ENCODE data around the gene PTTG1IP.

PTTG1IP gene

DNA sequence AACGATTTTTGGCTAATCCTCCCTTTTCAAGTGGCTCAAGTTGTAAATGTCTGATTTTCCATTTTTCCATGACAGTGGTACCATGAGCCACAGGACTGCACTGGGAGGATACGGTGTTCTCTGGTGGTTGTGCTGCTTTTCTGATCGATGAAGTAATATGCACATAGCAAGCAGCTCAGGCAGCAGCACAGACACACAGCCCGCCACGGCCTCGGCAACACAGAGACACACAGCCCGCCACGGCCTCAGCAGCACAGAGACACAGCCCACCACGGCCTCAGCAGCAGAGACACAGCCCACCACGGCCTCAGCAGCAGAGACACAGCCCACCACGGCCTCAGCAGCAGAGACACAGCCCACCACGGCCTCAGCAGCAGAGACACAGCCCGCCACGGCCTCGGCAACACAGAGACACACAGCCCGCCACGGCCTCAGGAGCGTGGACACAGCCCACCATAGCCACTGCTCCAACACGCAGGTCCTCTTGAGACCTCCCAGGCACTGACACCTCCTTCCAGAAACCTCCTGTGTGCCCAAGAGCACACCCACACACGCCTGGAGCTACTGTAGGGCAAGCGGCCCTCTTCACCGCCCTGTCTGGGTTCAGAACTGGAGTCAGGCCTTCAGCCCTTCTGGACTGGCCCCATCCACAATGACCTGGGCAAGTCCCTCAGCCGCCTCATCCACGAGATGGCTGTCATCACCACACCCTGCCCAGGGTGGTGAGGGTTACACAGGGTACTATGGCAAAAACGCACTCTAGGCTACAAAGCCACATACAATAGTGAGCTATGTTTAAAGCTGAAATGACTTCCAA is 10.4 kb downstream of the PTTG1IP start:
- no peak for DNase-seq

DNA sequence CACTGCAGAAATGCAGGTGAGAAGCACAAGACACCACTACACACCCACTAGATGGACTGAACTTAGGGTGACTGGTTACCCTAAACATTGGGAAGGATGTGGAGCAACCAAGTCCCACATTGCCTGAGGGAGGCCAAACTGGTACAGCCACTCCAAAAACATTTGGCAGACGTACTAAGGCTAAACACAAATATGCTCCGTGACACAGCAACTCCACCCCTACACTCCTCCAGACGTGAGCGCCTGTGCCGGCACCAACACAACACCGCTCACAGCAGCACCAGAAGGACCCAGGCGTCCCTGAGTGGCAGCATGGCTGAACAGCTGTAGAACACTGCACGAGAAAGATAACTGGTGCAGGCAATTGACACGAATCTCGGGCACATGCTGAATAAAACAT is 14.7 kb downstream of the PTTG1IP start:
- no peak for DNase-seq

DNA sequence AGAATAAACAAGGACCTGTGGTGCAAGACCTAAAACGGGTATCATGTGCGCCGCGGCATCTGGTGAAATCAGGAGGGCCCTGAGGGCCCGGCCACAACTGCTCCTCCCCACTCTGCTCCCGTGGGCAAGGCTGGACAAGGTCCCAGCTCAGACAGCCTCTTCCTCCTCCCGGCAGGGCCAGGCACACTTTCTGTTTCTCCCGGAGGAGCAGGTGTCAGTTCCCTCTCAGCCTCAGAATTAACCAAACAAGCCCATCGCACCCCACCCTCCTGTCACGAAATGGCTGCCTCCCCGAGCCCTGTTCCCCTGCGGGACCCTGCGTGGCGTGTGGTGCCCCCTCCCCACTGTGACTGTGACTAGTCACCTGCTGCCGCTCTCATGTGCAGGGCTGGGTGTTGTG is 15.2 kb downstream of the PTTG1IP start:
- no peak for DNase-seq

DNA sequence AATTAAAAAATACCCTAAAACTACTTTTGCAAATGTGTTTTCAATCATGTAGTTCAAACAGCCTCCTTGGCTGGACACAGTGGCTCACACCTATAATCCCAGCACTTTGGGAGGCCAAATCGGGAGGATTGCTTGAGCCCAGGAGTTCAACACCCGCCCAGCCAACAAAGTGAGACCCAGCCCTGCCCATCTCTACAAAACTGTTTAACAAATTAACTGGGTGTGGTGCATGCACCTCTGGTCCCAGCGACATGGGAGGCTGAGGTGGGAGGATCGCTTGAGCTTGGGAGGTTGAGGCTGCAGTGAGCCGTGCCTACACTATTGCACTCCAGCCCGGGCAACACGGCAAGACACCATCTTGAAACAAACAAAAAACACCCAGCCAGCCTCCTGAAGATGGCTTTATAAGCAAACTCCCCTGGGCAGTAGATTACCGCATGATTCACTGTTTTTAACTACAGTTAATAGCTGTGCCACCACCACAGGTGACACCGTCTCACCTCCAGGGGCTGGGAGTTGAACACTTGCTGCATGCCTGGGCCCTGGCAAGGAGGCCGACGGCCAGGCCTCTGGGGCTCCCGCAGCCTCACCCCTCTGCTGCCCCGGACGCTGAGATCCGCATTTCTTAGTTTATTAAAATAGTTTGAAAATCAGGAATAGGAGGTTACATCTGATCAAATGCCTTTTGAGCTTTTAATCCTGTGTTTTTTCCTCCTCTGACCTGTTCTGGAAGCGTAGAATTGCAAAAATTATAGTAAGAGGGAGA is 16.2 kb downstream of the PTTG1IP start:
- no peak for DNase-seq

DNA sequence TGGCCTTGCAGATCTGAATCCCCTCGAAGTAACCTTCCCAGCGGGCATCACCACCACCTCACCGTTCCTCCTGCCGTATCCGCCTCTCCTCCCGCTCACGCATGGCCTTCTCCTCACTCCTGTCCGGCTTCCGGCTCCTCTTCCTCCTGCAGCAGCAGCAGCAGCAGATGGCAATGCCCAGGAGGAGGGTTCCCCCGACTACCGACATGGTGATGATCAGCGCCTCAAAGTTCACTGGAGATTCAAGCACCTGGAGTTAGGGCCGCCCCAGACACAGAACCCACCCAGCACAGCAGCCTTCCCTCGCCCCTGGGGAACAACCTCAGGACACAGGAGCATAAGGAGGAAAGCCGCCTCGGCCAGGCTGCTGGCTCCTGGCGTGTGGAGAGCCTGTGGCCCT is 17.4 kb downstream of the PTTG1IP start:
- no peak for DNase-seq

DNA sequence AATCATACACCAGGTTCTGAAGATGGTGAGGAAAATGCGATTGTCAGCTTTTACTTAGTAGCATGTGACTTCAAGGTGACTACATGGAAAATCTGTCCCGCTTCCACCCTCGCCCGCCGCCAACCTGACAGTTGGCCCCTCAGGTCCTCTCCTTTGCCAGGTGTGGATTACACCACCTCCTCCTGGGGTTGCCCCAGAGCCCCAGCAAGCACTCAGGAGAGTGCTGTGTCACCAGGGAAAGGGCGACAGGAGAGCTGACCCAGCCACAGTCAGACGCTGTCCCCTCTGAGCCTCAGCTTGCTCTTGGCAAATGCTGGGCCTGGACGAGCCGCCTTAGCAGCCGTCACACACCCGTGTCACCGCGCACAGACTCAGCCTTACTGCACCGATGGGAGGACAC is 17.9 kb downstream of the PTTG1IP start:
- no peak for DNase-seq

DNA sequence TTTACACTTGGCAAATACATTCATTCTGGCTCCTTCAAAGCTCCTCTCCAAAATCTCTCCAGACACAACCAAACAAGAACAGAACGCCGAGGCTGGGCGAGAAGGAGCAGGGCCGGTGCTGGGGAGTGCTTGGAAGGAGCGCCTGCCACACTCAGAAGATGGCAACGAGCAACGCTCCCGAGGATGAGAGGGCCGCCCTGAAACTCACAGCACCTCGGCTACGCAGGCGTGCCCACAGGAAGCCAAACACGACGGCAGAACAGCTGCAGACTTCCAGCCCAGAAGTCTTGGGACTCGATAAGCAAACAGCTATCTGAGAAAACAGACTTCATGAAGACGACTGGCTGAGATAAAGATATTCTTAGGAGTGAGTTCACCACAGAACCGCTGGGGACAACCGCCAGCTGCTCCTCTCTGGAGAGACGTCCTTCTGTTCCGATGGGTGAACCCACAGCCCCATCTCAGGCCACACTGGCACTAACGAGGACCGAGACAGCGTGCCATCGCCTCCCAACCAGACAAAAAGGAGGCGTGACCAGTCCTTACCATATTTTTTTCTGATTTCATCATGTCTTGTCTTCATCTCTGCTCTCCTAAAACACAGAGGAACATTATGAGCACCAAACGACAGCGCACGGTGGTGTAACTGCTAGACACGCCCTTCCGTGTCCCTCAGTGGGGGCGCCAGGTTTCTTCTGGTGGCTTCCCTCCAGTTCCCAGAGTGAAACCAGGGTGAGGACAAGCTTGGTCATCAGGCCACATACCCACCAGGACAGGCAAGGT is 18.6 kb downstream of the PTTG1IP start:
- DNase-seq: peak; percentile 20

DNA sequence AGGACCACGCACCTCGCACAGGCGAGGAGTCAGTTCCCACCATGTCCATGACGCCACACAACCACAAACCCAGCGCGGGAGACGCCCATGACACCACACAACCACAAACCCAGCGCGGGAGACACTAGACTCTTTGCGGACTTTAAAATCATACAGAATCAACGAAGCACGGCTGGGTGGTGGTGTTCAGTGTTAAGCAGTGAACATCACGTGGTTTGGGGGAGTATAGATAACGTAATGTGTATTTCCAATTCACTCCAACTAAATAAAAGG is 19.2 kb downstream of the PTTG1IP start:
- DNase-seq: peak; percentile 34

DNA sequence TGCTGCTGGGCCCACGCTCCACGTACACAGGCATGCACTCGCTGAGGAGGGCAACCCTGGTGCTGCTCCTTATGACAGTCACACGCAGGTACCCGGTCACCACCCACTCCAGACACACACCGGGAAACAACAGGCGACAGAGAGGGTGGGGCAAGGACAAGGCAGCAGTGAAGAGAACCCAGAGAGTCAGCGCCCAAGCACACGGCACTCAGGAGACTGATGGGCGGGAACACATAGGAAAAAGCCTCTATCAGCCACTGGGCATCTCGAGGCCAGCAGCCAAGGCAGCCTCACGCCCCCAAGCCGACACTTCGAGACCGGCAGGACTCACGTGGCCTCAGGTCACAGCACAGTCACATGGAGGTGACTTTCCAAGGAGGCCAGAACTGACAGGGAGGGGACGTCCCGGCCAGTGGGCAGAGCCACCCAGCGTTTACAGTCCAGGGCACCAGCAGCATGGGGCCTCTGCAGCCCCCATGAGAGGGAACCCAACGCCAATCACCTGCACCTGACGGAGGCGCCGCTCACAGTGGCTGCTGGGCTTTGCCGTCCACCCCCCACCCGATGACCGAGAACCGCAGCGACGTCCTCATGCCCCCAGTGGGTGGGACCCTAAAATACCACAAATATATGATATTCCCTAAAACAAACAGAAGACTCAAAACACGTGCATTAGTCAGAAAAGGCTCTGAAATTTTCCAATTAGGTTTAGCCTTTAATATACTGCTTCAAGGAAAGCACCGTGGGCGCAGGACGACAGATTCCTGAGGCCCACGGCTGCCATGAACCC is 19.7 kb downstream of the PTTG1IP start:
- no peak for DNase-seq

DNA sequence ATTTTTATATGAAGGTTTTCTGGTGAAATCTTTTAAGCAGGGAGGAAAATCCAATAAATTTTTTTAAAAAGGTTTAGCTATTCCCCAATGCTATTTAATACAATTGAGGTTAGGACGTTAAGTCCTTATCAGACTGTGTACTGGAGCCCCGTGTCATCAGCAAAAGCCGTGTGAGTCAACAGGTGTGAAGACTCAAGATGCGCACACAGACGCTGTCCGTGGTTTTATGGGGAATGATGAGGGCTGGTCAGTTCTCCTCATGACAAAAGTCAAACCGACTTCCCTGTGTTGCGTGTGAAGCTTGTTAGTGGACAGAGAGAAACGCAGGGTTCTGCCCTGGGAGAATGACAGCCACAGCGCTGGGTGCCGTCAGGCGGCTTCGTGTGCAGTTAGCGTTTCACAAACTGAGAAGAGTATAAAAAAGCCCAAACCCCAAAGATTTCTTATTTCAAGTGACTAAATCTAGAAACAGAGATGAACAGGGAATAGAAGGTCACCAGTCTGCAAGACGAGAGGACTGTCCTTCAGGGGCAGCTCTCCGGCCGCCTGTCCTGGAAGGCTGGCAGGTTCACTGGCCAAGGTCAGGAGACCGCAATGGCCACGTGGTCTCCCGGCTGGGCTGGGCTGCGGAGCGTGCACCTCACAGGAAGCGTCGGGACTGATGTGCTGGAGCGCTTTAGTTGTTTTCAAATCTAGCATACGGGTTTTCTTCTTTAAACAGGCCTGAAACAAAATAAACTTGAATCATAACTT is 22.4 kb downstream of the PTTG1IP start:
- no peak for DNase-seq

DNA sequence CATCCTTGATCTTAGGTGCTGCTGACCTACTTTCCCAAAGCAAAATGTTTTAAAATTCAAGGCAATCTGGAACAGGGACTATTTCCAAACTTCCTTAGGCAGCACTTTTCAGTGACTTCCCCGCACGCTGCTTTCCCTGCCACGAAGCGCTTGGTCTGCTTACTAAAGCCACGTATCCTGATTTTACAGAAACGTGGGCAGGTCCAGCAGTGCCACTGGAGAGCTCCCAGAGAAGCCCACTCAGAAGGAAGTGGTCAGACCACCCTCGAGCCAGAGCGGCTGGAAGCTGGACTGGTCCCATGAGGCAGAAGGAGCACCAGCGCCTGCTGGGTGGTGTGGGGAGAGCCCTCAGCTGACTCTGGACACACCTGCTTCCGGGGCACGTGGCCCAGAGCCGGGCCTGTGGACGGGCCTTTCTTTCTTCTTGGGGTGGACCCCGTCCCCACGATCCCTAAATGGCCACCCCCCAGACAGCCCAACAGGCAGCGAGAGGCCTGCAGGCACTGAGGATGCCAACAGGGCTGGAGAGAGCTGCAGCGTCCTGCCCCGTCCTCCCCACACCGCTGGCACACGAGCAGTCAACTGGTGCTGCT is 23.2 kb downstream of the PTTG1IP start:
- DNase-seq: no peak

DNA sequence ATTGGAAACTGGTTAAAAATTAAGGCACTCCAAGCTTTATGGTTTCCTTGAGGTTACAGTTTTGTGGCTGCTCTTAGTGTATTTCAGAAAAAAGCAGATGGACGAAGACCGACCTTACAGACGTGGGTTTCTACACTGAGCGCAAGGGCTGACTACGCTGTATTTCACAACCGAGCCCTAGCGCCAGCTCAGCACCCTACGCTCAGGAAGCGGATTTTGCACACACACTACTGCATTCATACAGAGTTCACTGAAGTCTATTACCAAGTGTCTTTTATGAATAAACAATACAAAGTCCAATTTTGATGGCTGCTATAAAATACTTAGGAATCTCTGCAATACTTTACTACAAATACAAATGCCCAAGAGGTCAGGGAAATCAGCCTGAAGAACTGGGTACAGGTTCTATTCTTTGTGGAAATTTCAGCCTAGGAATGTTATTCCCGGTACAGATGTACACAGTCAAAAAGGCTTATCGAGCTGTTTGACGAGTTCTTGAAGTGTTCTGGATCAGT is 23.8 kb downstream of the PTTG1IP start:
- no peak for DNase-seq

DNA sequence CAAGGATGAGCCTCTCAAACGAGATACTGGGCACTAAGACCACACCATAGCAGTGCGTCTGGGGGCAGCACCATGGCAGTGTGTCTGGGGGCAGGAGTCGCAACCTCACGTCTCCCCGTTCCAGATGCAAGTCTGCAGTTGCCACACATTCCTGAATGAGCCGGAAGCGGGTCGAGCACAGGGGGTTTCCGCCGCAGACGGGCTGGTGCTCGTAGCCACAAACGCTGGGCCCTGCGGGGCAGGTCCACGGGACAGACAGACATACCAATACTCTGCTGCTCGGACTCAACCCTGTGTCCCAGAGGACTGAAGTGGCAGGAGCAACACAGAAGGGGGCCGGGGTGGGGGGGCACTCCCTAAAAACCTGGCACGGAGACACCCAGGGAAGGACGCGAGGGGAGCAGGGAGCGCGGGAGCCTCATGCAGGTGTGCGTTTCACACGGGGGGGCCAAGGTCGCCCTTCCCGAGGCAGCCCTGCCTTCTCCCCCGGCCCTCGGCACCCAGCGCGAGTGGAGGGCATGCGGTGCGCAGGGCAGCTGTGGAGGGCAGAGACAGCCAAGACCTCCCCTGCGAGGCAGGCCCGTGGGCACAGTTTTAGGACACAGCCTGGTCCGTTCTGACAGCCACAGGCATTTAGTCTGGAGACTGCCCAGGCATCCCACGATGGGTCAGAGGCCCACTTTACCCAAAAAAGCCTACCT is 24.5 kb downstream of the PTTG1IP start:
- no peak for DNase-seq

DNA sequence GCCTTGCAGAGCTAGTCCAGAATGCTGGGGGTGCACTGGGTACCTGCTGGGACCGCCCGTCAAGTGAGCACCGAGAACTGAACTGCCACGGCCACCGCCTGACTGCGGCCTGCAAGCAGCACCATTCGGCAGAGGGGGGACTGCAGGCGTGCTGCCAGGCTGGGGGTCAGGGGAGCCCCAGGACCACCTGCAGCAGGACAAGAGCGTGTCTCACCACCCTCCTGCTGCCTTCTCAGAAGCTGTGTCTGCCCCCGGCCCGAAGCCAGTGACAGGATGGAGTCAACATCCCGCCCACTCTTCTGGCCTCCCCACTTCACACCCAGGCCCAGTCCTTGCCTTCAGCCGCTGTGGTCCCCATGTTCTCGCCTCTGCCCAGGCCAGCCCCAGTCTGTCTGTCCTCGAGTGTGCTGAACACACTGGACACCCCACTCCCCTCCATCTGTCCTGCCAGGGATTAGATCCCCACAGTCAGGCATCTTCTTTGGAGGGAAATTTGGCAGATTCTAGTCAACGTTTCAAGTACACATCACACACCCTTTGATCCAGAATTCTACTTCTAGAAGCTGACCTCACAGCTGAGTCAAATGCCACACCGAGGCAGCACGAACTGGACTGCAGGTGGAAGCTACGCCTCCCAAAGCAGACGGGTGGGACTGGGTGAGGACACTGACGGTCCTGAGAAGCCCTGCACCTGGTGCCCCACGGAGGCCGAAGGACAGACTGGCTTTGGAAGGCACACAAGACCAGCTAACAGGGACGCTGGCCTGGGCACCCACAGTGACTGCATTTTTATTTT is 26.0 kb downstream of the PTTG1IP start:
- DNase-seq: no peak

DNA sequence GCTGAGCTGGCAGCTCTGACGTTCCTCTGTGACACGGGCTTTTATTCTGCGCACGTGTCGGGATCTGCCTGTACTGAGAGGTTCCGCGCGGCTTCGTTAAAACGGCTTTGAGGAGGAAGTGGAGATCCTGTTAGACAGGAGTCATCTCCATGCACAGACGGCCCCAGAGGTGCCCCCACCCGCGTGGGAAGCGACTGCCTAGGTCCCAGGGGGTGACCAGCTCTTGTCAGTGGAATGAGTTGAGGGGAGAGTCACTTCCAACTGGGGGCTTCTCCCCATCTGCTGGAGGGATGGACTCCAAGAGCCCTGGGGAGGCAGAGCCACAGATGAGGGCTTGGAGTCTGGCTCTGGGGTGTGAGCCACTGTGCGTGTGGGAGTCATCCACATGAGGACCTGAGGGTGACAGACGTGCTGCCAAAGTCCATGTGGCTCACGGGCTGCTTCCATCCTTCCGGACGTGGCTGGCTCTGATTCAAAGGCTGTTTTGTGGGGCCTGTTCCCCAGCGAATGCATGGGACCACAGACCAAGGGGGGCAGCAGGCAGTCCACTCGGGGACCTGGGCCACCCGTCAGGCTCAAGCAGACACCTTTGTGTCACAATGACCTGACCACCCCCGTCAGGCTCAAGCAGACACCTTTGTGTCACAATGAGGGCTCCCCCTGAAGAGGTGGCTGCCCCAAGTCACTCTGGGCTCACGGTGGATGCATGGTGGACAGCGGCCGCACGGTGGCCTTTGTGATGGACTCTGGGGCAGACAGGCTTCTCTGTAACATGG is 26.8 kb downstream of the PTTG1IP start:
- DNase-seq: peak; percentile 58

DNA sequence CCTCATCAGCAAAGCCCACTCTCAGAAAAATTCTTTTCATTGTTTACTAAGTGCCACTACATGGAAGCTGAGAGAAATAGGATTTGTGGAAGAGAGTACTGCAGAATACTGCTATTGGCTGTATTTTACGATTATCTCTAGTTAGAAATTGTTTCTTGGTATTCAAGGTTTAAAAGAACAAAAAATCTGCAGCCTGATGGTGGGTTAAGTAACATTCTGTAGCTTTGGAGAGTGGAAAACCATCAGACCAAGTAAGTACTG is 27.3 kb downstream of the PTTG1IP start:
- no peak for DNase-seq

DNA sequence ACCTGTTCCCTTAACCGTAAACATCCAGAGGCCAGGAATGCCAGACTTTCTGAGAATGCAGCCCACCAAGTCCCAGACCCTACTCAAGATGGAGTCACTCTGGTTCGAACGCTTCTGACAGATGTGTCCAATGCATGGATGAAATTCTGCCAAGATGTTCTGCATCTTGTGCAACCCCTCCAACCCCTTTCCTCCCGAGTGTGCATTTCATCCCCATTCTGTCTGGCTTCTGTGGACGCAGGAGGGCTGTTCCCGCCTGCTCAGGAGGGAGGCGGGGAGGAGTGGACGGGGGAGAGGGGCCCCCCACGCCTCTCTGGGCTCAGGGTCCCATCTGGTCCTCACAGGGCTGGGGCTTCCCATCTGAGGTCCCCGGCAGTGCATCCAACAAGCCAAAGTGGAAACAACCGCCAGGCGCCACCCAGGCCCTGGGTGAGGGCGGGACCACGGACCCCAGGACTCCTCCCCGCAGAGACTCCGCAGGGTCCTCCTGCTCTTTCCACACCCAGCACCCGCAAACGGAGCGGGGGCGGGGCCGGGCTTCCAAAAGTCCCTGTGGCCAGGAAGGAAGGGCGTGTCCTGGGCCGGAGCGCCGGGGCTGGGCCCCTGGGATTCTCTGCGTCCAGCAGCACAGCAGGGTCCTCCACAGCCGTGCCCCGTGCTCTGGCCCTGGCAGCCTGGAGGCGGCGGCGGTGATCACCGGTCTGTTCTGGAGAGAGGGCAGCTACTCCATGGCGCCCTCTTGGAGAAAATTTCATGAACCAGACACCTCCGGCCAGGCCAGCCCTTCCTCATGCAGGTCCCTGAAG is 27.9 kb downstream of the PTTG1IP start:
- DNase-seq: peak; percentile 41

DNA sequence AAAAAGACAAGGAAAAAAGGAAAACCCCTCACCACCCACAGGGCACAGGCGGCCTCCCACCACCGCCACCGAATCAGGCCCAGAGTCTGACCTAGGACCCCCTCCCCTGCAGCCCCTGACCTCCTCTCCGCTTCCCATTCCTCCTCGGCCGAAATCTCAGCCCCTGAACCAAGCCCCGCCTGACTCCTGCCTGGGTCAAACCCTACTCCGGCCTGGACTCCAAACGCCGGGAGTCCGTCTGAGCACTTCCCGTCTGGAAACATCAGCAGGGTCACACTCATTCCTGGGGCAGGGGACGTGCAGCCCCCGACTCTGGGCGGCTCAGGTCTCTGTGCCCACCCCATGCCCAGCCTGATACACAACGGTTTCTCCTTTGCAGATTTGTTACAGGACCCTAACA is 29.2 kb downstream of the PTTG1IP start:
- no peak for DNase-seq

All from CD4-positive, alpha-beta T cell treated with Interferon gamma for 1 hour (primary cell).